ENCODE data around the gene C6orf132.
"Not testable (repeated sequence)": the region's sequence is repeated elsewhere in the genome, so short reads cannot be mapped to it uniquely, and the experiment has no call there.

C6orf132 gene

GRCh38 chr6:42142118-42142835 lies at the start of gene C6orf132:
C6orf132 (minus strand) TSS chr6:42142620; CDS start chr6:42142444, 176 bp downstream.
- peak; percentile 60 for DNase-seq

GRCh38 chr6:42190554-42191183 lies 48.2 kb upstream of the C6orf132 start:
- peak; percentile 47 for DNase-seq

- no peak for DNase-seq
These were observed 46.0 kb upstream of the C6orf132 start for GRCh38 chr6:42188406-42188805.

- DNase-seq, result no peak
These were observed 43.2 kb upstream of the C6orf132 start for GRCh38 chr6:42185597-42185996.

- no peak for DNase-seq
These were observed 42.1 kb upstream of the C6orf132 start for GRCh38 chr6:42184475-42184874.

GRCh38 chr6:42182101-42182500 lies 39.7 kb upstream of the C6orf132 start:
- no peak for DNase-seq

- DNase-seq, result no peak
These were observed 37.5 kb upstream of the C6orf132 start for GRCh38 chr6:42179945-42180313.

- DNase-seq, result no peak
These were observed 37.0 kb upstream of the C6orf132 start for GRCh38 chr6:42179261-42179944.

- no peak for DNase-seq
These were observed 35.3 kb upstream of the C6orf132 start for GRCh38 chr6:42177514-42178364.

- no peak for DNase-seq
These were observed 34.6 kb upstream of the C6orf132 start for GRCh38 chr6:42176981-42177380.

GRCh38 chr6:42175860-42176259 lies 33.4 kb upstream of the C6orf132 start:
- no peak for DNase-seq

- DNase-seq, result no peak
These were observed 30.7 kb upstream of the C6orf132 start, which contains the start of gene GUCA1A for GRCh38 chr6:42173101-42173500. GUCA1A (plus strand) TSS chr6:42173364; CDS start chr6:42173614, 250 bp downstream.

- no peak for DNase-seq
These were observed 29.6 kb upstream of the C6orf132 start for GRCh38 chr6:42171813-42172581.

GRCh38 chr6:42169780-42170179 lies 27.4 kb upstream of the C6orf132 start:
- DNase-seq, result not testable (repeated sequence)

- DNase-seq, result no peak
These were observed 26.2 kb upstream of the C6orf132 start for GRCh38 chr6:42168650-42169049.

- peak; percentile 83 for DNase-seq
These were observed 24.2 kb upstream of the C6orf132 start for GRCh38 chr6:42166444-42167141.

GRCh38 chr6:42165016-42165415 lies 22.6 kb upstream of the C6orf132 start:
- no peak for DNase-seq

GRCh38 chr6:42163981-42164380 lies 21.6 kb upstream of the C6orf132 start:
- no peak for DNase-seq

GRCh38 chr6:42162812-42163211 lies 20.4 kb upstream of the C6orf132 start:
- DNase-seq, result no peak

- DNase-seq, result no peak
These were observed 20.0 kb upstream of the C6orf132 start for GRCh38 chr6:42162384-42162783.

- no peak for DNase-seq
These were observed 17.1 kb upstream of the C6orf132 start for GRCh38 chr6:42159431-42160024.
